GM19324 (cell line): ENCODE results near the gene COMMD1.
"Not testable (repeated sequence)": the region's sequence is repeated elsewhere in the genome, so short reads cannot be mapped to it uniquely, and the experiment has no call there.

Source experiments
- ATAC-seq: cut with Tn5 transposase; IDR thresholded peaks from one replicate; pipeline ENCODE4 v1.9.1; 2021; ENCODE audit warnings: mild to moderate bottlenecking, moderate library complexity; ENCODE audit not compliant: unreplicated experiment, low FRiP score

The COMMD1 gene

DNA sequence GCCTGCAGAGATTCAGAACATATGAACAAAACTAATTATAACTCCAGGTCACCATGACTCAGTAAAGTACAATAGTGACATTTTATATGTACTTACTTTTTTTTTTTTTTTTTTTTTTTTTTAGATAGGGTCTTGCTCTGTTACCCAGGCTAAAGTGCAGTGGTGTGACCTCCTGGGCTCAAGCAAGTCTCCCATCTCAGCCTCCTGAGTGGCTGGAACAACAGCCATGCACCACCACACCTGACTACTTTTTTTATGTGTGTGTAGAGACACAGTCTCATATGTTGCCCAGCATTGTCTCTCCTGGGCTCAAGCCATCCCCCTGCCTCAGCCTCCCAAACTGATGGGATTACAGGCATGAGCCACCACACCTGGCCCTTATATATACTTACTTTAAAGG, 159.8 kb downstream of the COMMD1 start:
- ATAC-seq = no peak

DNA sequence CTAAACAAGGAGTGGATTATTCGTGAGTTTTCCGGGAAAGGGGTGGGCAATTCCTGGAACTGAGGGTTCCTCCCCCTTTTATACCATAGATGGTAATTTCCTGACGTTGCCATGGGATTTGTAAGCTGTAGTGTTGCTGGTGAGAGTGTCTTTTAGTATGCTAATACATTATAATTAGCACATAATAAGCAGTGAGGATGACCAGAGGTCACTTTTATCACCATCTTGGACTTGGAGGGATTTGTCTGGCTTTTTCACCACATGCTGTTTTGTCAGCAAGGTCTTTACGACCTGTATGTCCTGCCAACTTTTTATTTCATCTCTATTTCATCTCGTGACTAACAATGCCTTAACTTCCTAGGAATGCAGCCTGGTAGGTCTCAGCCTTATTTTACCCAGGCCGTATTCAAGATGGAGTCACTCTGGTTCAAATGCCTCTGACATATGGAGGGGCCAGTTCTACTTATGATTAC, 165.7 kb downstream of the COMMD1 start:
- no peak for ATAC-seq

DNA sequence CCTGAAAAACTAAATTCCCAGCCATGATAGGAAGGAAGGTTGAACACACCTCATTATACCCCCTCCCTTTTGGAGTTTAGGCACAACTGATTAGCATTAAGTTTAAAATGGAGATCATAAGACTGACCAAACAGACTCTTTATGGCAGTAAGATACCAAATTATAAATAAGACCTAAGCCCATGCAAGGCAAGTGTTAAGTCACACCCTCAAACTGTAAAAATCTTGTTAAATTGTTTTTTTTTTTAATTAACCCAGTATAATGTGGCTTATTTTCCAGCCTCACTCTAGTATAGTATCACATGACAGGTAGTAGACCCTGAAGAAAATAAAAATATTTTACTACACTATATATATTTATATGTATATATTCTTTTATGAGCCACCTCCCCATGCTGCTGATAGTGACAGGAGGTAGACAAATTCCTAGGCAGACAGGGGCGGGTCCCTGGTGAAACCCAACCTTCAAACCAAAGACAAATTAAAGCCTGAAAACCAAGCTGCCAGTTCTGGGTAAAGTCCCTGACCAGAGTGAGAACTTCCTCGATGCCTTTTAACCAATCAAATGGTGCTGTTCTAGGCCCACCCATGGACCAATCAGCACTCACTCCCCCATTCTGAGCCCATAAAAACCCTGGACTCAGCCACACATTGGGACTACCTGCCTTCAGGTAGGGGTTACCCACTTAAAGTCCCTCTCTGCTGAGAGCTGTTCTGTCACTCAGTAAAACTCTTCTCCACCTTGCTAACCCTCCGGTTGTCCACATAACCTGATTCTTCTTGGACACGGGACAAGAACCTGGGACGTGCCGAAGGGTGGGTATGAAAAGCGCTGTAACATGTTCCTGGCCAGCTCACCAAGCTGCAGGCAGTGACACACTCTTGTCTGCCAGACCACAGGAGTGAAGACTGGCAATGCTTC, 166.5 kb downstream of the COMMD1 start:
- no peak for ATAC-seq

DNA sequence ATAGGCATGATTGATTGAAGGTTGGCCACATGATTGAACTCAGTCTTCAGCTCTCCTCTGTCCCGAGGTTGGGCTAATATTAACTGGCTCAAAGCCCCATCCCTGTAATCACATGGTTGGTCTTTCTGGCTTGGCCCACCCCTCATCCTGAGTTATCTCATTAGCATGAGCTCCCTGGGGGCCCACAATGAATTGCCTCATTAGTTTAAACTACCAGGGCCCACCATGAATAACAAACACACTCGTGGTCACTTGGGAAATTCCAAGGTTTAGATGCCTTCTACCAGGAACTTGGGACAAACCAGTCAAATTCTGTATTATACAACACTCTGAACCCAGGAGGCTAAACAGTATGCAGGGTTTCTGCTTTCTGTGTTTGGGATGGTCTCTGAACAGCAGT, 168.8 kb downstream of the COMMD1 start:
- ATAC-seq = no peak

DNA sequence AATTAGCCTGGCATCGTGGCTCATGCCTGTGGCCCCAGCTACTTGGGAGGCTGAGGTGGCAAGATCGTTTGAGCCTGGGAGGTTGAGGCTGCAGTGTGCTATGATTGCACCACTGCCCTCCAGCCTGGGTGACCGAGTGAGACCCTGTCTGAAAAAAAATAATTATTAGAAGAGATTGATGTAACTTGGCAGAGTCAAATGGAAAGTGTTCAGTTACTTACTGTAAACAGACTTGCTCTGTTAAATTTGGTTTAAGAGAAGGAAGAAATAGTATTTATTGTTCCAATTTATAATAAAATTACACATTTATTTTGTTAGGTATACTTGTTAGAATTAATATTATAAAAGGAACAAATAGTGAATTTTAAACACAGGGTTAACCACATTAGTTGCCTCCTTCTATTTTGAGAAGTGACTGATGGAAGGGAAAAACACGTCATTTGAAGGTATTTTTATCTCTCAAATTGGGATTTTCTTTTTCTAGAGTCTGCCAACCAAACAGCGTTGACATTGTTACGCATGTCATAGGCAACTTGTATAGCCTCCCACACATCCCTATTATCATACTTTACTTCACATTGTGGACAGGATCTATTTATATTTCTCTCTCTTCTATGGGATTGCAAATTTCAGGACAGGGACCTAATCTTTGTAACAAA, 171.6 kb downstream of the COMMD1 start:
- ATAC-seq = no peak

DNA sequence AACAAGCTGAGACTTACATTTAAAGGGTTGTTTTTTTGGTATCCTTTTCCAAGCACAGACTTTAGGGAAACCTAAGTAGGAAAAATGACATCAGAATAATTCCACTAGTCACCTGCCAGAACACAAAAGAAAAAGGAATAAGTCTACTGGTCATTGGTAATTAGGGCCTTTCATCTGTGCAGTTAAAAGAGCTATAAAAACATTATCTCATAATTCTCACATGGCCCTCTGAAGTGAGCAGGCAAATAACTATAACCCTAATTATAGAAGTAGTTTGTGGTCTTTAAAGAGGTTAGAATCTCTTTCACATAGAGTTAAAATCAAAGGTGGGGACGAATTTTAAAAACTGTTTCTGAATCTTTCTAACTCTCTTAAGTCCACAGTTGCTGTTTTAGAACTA, 179.3 kb downstream of the COMMD1 start:
- no peak for ATAC-seq

DNA sequence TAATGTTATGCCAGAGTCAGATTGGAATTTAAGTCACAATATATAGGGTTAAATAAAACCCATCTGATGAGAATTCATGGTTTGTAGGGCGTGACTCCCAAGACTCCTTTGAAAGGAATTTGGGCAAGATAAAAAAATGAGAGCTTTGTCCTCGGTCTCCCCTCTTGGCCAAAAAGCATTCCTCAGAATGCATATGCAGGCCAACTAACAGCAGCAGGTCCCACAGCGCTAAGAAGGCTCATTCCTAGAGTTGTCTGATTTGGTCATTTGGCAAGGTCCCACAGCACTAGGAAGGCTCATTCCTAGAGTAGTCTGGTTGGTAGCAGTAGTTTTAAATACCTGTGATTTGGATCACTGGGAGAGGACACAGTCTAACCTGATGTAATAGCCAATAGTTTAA, 184.2 kb downstream of the COMMD1 start:
- ATAC-seq = no peak

DNA sequence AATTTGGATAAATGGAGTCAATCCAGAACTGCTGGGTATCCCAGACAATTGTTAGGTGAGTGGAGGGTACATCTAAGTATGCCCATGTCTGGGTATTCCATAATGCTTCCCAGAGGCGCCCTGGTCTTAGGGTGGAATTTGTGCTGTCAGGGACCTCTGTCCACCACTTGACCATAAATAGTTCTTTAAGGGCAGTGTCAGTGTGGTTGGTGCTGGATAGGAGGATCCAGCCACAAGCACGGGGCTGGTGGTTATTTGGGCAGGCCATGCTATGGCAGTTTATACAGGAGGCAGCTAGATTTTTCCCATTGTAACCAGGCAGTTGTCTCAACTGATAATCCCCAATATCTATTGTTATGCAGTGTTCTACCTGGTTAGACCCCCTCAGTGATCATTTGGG, 186.0 kb downstream of the COMMD1 start:
- ATAC-seq = no peak

DNA sequence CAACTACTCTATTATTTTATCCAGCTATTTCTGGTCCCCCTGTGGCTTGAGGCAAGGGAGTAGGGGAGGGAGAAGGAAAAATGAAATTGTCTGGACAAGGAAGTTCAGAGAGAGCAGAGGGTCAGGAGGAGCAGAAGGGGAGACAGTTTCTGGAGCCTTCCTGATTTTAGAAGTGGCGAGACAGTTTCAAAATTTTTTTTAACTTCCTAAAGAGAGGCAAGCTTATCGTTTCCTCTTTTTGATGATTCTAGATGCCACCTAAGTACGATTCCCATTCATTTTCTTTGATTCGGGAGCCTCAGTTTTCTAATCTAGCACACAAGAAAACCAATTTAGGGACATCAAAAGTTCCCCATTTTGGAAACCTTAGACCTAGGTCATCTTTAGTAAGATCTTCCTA, 193.6 kb downstream of the COMMD1 start:
- ATAC-seq = no peak

DNA sequence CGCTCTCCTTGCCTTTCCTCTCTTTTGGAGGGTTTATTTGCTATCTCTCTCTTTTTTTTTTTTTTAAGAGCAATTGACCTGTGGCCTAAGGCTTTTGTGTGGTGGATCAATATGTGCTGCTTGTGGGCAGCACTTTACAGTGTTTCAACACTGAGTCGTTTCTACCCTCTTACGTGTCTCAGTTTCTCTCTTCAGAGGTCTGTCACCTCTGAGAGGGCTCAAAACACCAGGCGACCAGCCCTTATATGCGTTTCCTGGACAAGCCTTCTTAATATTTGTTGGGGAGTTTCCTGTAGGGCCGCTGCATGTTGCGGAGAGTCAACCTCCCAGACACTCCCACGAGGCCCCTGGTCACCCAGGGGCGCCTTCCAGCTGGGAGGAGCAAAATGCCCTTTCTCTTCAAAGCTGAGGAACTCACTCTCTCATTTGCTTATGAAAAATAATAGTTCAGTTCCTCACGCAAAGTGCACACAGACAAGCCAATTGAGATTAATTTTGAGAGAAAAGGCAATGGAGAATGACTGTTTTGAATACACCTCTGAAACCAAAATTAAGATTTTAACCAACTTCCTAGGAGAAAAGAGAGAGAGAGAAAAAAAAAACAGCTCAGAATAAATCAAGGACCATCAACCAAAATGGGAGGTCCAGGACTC, 194.2 kb downstream of the COMMD1 start:
- ATAC-seq = peak; percentile 80

DNA sequence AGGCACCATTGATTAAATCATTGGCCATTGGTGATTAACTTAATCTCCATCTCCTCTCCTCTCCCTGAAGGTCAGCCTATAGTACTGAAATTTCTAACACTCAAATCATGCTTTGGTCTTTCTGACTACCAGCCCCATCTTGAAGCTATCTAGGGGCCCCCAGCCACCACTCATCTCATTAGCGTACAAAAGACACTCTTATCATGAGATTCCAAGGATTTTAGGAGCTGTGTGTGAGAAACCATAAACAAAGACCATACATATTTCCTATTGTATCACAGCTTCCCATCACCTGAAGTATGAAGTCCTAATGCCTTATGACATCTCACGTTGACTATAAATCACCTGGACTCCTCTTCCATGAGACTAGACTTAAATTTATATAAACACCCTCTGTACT, 196.4 kb downstream of the COMMD1 start:
- no peak for ATAC-seq

DNA sequence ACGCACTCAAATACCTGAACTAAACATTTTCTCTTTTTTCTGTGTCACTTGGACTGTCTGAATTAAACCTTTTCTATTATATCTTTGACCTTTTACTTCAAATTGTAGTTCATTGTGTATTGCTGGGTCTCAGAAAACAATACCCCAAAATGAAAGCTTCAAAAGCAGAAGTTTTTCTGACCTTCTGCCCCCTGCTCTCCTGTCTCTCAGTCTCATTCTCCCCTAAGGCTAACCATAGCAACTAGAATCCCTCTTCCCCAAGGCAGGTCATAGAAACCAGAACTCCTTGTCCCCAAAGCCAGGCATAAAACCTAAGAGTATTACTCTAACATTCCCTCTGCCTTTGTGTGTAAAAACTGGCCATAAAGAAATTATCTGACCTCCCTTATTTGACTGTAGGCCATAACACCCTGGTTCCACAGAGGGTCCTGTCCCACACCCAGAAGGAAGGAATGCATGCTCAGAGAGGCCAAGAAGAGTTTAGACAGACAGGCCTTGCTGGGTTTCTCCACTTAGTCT, 197.0 kb downstream of the COMMD1 start:
- no peak for ATAC-seq

DNA sequence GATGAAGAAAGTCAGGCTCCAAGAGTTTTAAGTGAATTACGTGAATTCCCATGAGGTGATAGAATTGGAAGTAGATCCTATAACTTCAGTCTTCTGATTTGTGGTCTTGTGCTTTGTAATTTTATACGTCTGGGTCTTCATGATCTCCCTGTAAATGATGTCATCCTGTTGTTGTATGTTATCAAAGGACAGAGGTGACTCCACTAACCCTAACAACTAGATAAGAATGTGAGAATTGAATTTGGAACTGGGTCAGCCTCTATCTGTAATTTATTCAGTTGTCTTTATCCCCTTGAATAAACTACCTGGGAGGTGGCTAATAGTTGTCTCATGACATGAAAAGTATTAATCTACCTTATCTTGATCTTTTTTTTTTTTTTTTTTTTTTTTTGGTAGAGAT, 204.1 kb downstream of the COMMD1 start:
- no peak for ATAC-seq

DNA sequence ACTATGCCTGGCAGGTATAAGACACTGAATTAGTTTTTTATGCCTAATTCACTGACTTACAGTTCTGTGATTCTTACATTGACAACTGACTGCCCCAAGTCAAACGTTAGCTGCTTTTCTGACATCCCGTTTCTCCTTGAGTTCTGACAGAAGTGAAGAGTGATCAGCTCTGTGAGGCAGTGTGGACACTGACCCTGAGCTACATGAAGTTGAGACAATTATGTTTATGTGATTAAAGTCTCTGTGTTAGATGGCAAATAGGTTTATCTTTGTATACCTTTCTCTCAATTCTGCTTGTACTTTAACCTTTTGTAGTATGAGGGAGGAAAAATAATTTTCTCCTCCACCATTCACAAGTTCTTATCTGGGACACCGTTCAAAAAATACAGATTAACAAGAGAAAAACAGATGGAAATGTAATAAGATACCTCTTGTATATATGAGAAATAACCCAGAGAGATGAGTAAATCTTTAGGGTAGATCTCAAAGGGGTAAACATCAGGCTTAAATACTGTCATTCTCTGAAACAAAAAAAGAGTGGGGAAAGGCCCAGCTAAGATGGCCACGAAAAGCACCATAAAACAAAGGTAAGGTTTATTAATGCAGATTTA, 205.0 kb downstream of the COMMD1 start:
- ATAC-seq = no peak

DNA sequence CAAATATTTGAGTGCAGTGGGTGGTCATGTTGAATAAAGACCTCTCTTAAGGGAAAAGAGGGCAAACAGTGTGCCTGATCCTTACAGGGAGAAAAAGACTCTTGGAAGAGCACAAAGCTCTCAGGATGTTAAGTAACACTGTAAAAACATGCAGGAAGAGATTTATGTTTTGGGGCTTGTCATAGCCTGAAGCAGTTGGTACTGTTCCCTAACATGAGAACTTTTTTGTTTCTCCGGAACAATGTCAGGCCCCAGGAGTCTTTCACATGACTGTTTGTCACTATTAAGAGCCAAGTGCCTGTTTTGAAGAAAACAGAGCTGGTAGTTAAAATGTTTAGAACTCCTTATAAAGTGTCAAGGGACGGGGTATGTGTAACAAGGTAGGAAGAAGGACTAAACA, 206.7 kb downstream of the COMMD1 start:
- ATAC-seq = no peak

DNA sequence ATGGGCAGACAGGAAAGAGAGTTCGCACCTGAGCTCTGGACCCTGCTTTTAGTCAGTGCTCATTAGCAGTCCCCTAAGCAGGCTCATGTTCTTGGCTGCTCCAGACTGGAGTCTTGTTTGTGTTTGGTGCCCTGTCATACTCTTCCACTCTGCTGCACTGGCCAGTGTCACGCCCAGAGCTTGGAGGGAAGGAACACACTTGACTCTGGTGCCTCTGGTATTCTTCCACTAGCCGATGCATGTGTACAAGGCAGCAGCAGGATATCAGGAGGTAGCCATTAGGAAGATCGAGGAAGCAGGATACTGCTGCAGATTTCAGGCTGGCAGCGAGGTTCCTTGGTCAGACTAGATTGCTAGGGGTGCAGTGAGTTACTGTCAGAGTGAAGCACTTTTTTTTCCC, 209.1 kb downstream of the COMMD1 start:
- no peak for ATAC-seq

DNA sequence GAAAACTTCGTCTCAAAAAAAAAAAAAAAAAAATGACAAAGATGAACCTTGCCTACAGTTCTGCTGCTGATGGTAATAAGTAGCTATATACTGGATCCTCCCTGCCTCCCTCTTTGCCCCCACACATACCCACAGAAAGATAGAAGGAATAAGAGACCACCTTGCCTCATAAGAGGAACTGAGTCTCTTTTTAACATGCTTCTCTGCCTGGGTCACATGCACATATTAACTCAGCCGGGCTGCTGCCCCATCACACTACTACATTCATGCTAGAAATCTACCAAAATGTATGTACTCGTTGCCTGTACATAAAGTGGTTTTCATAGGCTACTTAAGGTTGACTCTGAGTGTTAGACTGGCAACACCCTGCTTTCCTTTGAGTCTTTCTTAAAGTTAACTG, 211.5 kb downstream of the COMMD1 start:
- no peak for ATAC-seq

DNA sequence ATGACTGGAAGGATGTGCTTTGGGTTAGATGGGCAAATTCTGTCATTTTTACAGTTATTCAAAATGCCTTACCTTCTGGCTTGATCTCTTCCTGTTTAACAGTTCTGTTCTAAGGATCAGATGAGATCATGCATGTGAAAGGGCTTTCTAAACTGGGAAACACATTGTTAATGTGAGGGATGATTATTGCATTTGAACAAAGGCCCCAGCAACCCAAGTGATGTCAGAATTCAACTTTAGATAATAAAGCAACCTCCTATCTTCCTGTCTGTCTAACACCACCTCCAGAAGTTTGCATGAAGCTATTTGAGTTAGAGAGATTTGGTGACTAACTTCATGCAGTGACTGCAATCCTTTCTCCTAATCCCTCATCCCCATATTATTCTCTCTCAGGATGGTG, 212.7 kb downstream of the COMMD1 start:
- no peak for ATAC-seq

DNA sequence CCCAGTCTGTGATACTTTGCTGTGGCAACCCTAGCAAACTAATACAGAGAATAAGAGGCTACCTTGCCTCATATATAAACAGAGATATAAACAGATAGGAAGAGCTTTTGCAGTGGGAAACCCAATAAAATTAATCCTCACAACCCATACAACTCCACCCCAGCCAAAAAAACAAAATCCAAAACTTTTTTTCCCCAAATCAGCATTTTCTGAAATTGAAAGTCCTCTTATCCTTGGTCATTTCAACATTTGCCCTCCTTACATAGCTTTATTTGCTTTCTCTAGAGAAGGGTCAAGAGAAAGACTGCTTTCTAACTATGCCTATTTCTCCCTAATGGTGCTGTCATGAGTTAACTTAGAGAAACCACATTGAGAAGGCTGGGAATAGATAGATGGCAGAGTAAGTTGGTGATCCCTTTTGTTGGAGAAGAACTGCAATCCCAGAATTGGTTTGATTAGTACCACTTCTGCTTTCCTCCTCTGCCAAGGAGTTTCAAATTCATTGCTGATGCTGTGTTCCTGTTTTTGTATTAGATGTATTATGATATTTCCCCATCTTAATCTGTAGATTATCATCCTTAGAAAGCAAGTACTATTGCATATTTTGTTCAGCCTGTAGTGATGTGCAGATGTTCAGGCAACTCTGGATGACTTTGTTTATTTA, 214.0 kb downstream of the COMMD1 start:
- no peak for ATAC-seq

DNA sequence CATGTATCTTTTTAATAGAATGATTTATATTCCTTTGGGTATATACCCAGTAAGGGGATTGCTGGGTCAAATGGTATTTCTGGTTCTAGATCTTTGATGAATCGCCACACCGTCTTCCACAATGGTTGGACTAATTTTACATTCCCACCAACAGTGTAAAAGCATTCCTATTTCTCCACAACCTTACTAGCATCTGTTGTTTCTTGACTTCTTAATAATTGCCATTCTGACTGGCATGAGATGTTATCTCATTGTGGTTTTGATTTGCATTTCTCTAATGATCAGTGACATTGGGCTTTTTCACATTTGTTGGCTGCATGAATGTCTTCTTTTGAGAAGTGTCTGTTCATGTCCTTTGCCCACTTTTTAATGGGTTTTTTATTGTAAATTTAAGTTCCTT, 220.8 kb downstream of the COMMD1 start:
- not testable (repeated sequence) for ATAC-seq
